HG02885 (cell line): Measurements from ENCODE around the gene HOXD4.

Experiments used
- ATAC-seq: cut with Tn5 transposase; IDR thresholded peaks from one replicate; pipeline ENCODE4 v1.9.1; 2021; ENCODE audit warnings: mild to moderate bottlenecking; ENCODE audit not compliant: unreplicated experiment, poor library complexity

The HOXD4 gene

GRCh38 chr2:176167398-176167797, 16.0 kb downstream of the HOXD4 start:
- no peak for ATAC-seq

DNA sequence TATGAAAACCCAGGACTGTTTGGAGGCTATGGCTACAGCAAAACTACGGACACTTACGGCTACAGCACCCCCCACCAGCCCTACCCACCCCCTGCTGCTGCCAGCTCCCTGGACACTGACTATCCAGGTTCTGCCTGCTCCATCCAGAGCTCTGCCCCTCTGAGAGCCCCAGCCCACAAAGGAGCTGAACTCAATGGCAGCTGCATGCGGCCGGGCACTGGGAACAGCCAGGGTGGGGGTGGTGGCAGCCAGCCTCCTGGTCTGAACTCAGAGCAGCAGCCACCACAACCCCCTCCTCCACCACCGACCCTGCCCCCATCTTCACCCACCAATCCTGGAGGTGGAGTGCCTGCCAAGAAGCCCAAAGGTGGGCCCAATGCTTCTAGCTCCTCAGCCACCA, 17.8 kb downstream of the HOXD4 start:
- ATAC-seq, result no peak

GRCh38 chr2:176169711-176170110, 18.4 kb downstream of the HOXD4 start:
- ATAC-seq, result no peak

- ATAC-seq, result no peak
Observed at GRCh38 chr2:176170602-176171305, 19.4 kb downstream of the HOXD4 start.

GRCh38 chr2:176171351-176172006, 20.1 kb downstream of the HOXD4 start:
- ATAC-seq, result no peak

- no peak for ATAC-seq
Observed at GRCh38 chr2:176172007-176172894, 20.9 kb downstream of the HOXD4 start.

DNA sequence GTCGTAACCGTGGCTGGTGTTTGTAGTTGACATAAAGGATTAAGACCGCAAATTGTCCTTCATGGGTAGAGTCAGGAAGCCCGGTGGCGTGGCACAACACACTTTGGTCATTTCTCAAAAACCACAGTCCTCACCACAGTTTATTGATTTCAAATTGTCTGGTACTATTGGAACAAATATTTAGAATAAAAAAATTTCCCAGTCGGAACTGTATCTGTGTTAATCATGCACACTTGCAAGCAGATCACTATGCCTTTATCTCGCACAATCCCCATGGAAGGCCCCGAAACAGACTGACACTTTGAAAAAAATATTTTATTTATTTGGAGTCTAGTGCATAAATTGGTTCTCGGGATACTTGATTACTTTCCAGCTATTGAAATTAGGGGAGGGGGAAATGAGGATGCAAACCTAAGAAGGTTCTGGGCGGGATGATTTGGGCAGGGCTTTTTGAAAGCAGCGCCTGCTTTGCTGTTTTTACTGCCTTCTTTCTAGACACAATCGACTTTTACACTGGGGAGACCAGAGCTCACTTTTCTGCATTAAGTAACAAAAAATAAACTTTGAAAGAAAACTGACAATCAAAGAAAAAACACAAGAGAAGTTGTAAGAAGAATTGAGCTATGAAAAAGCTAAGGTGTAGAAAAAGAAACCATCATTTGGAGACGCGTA, 21.7 kb downstream of the HOXD4 start:
- no peak for ATAC-seq

GRCh38 chr2:176173567-176174381, 22.4 kb downstream of the HOXD4 start:
- ATAC-seq, result no peak

- no peak for ATAC-seq
Observed at GRCh38 chr2:176174382-176174823, 23.1 kb downstream of the HOXD4 start.

DNA sequence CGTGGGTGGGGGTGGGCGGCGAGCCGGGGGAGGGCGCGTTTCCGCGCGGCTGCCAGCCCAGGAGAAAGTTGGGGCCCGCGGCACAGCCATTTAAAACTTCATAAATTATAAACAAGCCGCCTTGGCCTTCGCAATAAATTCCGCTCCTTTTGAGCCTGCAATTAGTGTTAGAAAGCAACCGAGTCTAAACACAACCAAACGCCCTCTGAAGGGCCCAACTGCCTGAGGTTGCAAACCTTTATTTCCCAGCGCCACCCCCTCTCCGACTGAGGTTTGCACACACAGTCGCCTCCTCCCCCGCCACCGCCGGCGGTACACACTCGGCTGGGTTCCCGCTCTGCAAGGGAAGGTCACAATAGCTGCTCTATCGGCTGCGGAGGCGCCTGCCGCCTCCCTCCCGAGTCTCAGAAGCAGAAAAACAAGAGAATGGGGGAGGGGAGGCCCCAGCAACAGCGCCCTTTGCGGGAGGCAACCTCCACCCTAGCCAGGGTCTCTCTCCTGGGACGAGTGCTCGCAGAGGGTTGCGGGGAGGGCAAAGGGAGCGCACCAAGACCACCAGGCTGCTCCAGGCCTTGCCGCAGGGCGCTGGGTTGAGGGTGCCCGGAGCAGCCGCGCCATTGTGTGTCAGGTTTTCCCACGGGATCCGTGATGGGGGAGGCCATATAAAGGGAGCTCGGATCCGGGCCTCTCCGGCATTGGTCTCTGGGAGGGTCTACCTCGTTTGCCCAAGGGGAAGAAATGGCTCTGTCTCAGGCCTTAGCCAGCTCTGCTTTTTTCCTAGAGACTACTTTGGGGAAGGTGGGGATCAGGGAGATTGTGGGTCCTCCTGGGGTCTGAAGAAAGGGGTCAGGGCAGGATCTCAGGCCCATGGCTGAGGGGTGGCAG, 23.7 kb downstream of the HOXD4 start:
- peak; percentile 81 for ATAC-seq

DNA sequence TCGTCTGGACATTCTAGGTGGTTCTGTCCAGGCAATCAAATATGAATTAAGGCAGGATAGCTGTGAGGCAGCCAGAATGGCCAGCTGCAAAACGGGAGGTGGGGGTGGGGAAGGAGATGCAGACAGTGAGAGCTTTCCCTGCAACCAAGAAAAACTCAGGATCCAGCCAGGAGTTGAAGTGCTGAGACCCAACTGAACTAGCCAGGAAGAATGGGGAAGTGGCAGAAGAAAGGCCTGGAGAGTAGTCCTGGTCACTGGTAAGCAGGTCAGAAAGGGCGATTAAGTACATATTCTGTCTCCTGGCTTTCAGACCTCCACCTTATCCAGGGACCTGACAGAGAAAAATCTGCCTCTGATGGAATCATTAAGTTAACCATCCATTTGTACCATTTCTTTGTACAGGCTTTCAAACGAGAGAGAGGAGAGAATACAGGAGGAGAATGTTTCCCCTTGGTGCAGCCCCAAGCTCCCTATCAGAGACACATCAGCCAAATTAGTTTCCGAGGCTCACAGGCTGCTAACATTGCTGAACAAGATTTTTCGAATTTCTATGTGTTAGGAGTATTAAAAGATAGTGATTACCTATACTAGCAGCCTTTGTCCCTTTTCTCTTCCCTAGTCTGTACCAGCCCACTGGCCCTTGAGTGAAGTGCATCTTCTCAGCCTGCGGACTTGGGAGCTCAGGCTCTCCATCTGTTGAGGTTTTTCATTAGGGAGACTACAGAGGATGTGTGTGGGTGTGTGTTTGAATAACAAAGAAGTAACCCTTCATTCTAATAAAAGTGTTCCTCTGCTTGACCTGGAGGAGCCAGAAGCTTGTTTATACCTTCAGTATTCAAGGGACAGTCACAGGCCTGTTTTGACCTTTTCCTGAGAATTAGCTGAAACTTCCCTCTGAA, 24.6 kb downstream of the HOXD4 start:
- no peak for ATAC-seq

DNA sequence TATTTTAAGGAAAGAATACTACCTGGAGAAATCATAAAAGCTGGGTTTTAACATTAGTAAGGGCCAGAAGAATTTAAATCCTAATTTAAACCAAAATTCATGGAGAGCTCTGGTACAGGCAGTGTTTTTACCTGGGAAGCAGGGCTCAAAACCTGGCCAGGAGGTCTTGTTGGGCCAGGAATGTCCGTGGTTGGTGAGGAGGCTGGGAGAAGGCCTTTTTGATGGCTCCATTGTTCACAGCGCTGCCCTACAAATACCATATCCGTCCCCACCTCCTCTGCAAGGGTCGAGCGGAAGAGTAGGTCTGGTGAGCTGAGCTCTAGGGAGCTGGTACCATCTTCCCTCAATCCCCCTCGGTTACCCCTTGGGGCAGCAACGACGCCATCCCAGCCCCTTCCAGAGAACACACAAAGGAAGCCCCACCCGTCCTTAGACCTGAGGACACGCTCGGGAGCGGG, 26.3 kb downstream of the HOXD4 start:
- no peak for ATAC-seq

- no peak for ATAC-seq
Observed at GRCh38 chr2:176178038-176178756, 26.8 kb downstream of the HOXD4 start.

DNA sequence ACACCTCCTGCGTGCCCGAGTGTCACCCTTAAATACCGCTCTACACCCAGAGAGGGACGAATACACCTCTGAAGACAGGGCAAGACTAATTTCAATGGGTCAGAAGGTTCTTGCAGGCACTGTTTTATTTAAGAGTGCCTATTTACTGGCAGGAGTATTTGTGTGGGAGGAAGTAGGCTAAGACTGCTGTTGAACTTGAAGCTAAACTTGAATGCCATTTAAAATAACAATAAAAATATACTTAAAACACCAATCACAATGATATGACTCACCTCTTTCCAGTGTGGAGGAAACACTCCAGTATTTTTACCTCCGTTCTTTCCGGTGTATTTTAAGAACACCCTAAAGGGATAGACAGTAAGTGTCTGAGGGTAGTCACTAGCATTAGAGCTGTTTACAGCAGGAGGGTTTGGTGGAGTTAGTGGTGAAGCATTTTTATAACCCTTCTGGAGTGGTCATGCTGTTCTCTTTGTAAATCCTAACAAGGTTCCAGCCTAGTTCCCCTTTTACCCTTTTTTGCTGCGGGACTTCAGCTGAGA, 27.5 kb downstream of the HOXD4 start:
- ATAC-seq, result no peak

DNA sequence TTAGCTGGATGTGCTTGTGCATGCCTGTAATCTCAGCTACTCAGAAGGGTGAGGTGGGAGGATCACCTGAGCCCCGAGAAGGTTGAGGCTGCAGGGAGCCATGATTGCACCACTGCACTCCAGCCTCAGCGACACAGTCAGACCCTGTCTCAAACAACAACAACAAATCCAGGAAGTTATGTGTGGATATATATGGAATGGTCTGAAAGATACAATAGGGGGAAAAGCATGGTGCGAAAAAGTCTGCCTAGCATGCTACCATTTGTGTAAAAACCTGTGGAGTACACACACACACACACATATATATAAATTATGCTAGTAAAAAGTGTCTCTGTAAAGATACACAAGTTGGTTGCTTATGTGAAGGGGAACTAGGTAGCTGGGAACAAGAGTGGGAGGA, 30.2 kb downstream of the HOXD4 start:
- ATAC-seq, result no peak

DNA sequence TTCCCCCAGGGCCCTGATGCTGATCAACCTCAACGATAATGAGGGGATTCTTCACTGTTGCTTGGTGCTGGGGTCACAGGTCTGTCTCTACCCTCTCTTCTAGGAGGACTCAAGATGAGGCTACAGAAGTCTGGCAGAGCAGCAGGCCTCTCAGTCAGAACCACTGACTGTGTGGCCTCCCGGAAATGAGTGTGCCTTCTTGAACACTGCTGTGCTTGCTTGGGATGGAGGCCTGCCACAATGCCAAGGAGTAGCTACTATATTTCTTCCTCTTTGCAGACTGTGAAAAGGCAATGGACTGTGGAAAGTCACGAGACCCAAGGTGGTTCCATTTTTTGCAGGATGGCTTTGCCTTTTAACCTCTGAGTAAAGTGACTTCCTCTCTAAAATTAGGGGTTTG, 31.3 kb downstream of the HOXD4 start:
- no peak for ATAC-seq

DNA sequence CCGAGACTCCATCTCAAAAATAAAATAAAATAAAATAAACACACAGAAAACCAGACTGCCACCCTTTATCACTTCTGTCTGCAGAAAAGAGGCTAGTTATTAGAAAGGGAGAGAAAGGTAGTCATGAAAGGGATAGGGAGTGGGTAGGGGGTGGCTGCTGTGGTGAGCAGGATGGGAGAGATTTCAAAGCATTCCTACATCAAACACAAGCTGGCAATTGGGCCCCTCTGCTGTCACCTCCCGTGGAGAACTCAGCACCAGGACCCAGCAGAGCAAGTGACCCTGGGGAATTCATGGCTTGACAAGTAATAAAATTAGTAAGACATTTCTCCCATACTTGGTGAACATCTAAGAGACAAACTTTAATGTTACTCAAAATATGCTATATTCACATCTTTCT, 33.4 kb downstream of the HOXD4 start:
- ATAC-seq, result no peak
